Activated naive CD4-positive, alpha-beta T cell treated with anti-CD3 and anti-CD28 coated beads, Interleukin-2, amount 50 U/mL, for 16 hours (primary cell): Measurements from ENCODE around the gene ZNF879.

ENCODE experiments used
- DNase-seq: peaks from one replicate; pipeline ENCODE4 v3.0.0-alpha.2; 2020

Gene ZNF879

DNA sequence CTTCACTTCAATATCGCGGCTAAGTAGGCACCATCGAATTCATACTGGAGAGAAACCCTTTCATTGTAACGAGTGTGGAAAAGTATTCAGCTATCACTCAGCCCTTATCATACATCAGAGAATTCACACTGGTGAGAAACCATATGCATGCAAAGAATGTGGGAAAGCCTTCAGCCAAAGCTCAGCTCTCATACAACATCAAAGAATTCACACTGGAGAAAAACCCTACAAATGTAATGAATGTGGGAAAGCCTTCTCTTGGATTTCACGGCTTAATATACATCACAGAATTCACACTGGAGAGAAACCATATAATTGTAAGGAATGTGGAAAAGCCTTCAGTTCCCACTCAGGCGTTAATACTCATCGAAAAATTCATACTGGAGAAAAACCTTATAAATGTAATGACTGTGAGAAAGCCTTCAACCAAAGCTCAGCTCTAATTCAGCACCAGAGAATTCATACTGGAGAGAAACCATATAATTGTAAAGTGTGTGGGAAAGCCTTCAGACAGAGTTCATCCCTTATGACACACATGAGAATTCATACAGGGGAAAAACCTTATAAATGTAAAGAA, 9.5 kb downstream of the ZNF879 start:
- DNase-seq = no peak

GRCh38 chr5:179044765-179045164, 21.2 kb downstream of the ZNF879 start:
- DNase-seq = no peak

DNA sequence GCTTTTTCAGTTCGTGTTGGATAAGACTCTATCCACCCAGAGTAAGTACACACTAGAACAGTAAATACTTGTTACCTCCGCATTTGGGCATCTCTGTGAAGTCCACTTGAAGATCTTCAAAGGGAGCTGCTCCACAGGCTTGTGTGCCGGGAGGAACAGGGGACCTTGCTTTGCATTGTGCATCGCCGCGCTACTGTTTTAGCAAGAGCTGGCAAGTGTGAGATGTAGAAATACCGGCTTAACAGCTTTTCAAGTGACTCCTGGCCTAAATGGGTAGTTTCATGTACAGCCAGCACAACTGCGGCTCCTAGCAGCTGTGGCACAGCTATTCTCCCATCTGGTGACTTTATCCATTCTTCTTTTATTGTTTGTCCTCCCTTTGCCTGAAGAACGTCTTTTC, 28.2 kb downstream of the ZNF879 start:
- DNase-seq = no peak

GRCh38 chr5:179054036-179054785, 30.6 kb downstream of the ZNF879 start:
- DNase-seq = no peak

DNA sequence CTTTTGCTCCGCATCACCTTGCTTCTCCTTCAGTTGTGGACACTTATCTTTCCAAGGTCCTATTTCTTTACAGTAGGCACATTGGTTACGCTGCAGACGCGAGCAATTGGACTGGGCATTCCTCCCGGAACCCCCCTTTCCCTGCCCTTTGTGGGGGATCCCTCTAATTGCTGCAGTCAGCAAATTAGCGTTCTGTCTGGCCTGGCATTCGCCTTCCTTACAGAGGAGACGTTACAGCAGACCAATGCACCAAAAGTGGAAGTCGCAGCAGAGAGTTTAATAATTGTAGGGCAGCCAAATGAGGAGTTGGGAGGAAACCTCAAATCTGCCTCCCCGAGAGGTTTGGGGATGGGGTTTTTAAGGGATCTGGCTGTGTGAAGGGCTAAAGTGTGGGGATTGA, 31.3 kb downstream of the ZNF879 start:
- DNase-seq = no peak

- DNase-seq = no peak
Measured at GRCh38 chr5:179055436-179055835, 31.8 kb downstream of the ZNF879 start.

DNA sequence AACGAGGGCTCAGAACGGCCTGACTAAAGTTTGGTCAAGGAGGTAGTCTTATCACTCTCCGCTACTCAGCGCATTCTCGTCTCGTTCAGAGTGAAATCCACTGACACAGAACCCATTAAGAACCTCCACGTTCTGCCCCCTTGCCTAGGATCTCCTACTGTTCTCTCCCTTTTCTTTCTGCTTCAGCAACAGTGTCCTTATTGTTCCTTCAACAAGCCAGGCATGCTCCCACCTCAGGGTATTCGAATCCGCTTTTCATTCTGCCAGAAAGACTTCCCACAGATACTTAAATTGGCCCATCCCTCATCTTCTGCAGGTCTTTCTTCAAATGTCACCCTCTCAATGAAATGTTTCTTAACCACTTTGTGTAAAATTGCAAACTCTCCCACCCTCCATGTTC, 32.2 kb downstream of the ZNF879 start:
- no peak for DNase-seq

DNA sequence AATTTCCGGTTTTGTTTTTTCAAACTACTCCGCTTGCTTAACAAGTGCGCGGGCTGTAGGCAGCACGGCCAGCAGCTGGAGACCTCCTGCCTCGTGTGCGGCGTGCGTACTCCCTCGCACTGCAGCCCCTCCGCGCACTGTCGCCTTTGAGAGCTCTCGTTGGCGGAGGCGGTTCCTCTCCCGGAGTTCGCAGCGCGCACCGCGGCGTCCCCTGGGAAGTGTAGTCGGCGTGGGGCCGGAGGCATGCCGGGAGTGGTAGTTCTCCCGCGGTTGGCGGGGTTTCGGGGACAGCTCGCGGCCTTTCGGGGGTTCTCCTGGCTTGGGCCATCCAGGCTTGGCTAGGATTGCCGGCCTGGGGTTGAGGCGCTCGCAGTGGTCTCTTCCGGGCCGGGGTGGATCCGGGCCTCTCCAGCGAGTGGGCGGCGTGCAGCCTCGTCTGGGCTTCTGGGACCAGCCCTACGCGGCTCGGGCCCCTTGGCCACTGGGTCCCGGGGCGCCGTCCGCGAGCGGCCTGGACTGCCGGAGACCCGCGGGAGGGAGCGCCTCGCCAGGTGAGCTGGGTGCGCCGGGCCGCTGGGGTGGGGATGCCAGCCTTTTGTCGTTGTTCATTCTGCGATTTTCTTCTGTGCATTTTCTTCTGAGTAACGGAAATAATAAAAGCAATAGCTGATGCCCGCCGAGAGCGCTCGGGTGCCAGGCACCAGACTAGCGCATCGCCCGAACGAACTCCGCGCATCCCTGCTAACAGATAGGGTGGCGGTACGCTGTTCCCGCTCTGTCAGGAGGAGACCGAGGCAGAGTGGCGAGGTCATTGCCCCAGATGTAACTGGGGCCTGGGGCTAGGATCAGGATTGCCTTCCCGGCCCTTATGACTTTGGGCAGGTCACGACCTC, 36.8 kb downstream of the ZNF879 start, which contains the start of gene ZNF354C:
Gene ZNF354C, plus strand, starts transcription at position 258 of the 893 bp plus-strand sequence. CDS start 1,696 bp downstream, outside the sequence.
- DNase-seq = peak; percentile 87

GRCh38 chr5:179061025-179061424, 37.4 kb downstream of the ZNF879 start:
- DNase-seq = no peak

GRCh38 chr5:179065703-179066102, 42.1 kb downstream of the ZNF879 start:
- DNase-seq = no peak

- no peak for DNase-seq
Measured at GRCh38 chr5:179079165-179079987, 55.8 kb downstream of the ZNF879 start.

- no peak for DNase-seq
Measured at GRCh38 chr5:179080724-179081123, 57.1 kb downstream of the ZNF879 start.
